ENCODE measurements around the gene TBC1D2.
"Not testable (repeated sequence)": the region's sequence is repeated elsewhere in the genome, so short reads cannot be mapped to it uniquely, and the experiment has no call there.

TBC1D2 gene

GRCh38 chr9:98271479-98271878 lies 16.0 kb upstream of the TBC1D2 start:
- DNase-seq (ENCODE audit: low read depth, low spot score) = no peak

DNA sequence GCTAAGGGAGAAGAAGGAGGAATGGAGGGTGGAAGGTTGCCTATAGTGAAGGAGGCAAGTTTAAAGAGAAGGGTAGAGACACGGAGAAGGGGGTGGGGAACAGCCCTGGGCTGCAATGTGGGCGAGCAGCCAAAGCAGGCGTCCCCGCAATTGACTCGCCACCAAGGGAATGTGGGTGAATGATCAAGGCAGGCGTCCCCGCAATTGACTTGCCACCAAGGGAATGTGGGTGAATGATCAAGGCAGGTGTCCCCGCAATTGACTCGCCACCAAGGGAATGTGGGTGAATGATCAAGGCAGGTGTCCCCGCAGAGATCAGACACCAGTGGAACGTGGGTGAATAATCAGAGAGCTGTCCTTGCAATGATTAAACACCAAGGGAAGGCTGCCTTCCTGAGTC lies 14.8 kb upstream of the TBC1D2 start:
- DNase-seq (ENCODE audit: low read depth, low spot score) = not testable (repeated sequence)

DNA sequence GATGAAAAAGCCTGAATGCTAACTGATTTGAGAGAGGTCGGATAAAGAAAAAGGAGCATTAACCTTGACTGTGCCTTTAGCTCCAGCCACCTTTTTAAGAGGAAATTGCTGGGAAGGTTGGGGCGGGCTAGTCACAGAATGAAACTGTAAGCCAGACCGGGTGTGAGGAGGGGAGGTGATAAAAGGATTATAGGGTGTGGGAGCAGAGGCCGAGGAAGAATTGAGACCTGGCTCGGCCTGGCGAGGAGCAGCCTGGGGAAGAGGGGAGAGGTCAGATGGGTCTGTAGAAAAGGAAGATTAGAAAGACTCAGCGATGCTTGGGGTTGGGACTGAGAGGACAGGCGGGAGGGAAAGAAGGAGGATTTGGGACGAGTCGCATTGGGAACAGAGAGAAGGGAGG lies 14.2 kb upstream of the TBC1D2 start:
- DNase-seq (ENCODE audit: low read depth, low spot score) = not testable (repeated sequence)

DNA sequence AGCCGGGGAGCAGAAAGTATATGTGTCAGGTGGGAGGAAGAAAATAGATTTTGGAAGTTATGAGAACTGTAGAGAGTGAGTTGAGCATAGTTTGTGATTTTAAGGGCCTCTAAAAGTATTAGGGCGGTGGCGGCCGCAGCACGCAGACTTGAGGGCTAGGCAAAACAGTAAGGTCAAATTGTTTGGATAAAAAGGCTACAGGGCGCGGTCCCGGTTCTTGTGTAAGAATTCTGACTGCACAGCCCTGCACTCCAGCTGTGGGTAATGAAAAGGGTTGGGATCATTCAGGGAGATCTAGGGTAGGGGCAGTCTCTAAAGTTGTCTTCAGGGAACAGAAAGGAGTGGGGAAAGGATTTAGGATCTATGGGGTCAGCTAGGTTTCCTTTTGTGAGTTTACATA lies 12.1 kb upstream of the TBC1D2 start:
- DNase-seq (ENCODE audit: low read depth, low spot score) = not testable (repeated sequence)

DNA sequence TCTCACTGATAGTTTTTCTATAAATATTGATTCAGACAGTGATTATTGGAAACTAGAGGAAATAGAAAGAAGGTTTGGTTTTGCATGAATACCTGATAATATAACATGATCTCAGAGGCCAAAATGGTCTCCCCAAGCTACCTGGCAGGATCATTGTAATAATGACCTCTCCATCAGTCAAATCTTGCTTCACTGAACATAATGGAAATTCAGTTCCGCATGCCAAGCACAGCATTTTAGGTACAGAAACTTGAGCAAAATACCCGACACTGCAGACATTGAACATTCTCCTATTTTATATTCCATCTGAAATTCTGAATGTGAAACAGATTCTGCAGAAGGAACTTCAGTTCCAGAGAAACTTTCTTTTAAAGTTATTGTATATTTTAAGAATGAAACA lies 9.1 kb upstream of the TBC1D2 start:
- DNase-seq (ENCODE audit: low read depth, low spot score) = no peak

GRCh38 chr9:98263482-98264357 lies 8.3 kb upstream of the TBC1D2 start:
- DNase-seq (ENCODE audit: low read depth, low spot score) = peak; percentile 64

- no peak for DNase-seq (ENCODE audit: low read depth, low spot score)
Measured at GRCh38 chr9:98263080-98263479, 7.6 kb upstream of the TBC1D2 start.

DNA sequence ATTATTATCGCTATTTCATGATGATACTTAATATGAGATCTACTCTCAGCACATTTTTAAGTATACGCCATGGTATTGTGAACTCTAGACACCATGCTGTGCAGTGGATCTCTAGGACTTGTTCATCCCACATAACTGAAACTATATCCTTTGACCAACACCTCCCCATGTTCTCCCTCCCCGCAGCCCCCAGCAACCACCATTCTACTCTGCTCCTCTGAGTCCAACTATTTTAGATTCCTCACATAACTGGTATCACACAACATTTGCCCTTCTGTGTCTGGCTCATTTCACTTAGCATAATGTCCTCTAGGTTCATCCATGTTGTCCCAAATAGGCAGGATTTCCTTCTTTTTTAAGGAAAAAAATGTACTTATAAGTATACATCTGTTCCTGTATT lies 6.6 kb upstream of the TBC1D2 start:
- DNase-seq (ENCODE audit: low read depth, low spot score) = no peak

DNA sequence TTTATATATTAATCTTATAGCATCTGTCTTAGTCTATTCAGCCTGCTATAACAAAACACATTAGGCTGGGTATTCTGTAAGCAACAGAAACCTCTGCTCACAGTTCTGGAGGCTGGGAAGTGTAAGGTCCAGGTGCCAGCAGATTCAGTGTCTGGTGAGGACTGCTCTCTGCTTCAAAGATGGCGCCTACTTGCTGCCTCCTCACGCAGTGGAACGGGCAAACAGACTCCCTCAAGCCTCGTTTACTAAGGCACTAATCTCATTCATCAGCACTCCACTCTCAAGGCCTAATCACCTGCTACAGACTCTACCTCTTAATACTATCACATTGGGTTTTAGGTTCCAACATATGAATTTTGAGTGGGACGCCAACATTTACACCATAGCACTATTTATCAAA lies 5.2 kb upstream of the TBC1D2 start:
- DNase-seq (ENCODE audit: low read depth, low spot score) = no peak

DNA sequence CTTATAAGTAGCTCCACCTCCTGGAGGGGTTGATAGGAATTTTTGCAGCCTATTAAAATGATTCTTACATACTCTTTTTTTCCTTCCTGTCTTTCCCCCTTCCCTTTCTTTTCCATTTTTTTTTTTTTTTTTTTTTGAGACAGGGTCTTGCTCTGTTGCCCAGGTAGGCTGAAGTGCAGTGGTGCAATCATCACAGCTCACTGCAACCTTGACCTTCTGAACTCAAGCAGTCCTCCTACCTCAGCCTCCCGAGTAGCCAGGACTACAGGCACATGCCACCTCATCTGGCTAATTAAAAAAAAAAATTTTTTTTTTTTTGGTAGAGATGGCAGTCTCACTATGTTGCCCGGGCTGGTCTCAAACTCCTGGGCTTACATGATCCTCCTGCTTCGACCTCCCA lies 4.3 kb upstream of the TBC1D2 start:
- DNase-seq (ENCODE audit: low read depth, low spot score) = no peak

GRCh38 chr9:98256756-98257155 lies 1.3 kb upstream of the TBC1D2 start:
- no peak for DNase-seq (ENCODE audit: low read depth, low spot score)

DNA sequence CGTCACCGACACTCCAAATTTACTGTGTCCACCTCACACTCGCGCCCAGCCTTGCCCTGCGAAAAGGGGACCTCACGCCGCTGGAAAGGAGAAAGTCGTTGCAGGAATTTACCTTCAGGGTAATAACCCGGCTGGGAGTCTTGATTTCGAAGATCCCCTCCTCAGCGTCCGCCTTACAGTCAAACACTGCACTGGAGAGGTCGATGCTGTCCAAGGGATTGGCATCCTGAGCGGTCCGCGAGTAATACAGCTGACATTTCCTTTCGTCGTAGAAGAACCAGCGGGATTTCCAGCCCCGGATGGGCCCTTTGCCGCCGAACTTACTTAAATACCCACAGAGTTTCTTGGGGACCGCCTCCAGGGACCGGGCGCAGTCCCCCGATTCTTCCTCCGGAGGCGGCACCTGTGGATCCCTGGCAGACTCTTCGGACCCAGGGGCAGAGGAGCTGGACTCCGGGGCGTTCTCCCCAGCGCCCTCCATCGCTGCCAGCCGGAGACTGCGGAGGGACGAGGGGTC lies 330 bp downstream of the TBC1D2 start:
- DNase-seq (ENCODE audit: low read depth, low spot score) = no peak

- DNase-seq (ENCODE audit: low read depth, low spot score) = no peak
Measured at GRCh38 chr9:98254228-98255060, 1.0 kb downstream of the TBC1D2 start.

DNA sequence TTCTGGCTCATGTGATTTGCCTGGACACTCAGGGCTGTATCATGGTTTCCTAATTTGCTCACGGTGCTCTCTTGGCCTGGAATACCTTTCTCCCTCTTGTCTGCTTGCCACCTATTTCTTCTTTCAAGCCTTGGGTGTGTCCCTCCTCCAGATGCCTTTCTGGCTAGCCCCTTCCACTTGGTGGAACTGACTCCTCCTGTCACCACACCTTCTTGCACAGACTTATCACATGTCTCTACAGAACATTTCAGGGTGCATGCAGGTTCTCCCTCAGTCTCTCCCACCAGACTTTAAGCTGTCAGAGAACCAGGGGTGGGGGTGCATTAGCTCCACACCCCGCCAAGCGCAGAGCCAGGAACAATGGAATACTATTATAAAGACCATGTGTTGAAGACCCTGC lies 1.9 kb downstream of the TBC1D2 start:
- DNase-seq (ENCODE audit: low read depth, low spot score) = no peak

- DNase-seq (ENCODE audit: low read depth, low spot score) = no peak
Measured at GRCh38 chr9:98251551-98251950, 3.9 kb downstream of the TBC1D2 start.

- DNase-seq (ENCODE audit: low read depth, low spot score) = no peak
Measured at GRCh38 chr9:98249771-98250170, 5.7 kb downstream of the TBC1D2 start.

DNA sequence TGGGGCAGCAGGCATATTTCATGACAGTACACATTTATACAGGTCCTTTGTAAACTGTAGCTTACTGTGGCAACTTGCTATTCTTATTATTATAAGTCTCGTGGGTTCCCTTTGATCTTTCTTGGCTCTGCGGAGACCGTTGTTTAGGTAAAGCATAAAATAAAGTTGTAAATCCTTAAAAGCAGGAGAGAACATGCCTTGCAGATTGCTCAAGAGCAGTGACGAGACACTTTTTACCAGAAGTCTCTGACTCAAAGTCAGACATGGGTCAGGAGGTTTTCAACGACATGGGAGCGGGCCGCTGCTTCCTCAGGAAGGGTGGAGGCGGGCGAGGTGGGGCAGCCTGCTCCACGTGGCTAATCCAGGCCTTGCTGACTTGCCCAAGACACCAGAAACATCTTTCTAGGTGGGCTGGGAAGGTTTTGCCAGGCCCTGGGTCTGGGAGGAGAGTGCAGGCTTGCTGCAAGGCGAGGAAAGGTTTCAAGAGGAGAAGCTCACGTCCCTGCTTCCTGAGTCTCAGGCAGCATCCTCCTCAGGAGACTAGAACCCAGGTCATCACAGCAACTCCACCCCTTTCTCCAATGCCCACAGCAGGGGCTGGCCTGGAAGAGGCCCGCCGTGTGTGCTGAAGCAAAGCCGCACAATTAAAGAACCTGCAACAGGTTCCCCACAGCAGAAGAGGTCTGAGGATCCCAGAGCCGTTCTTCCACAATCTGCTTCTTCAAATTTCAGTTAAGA lies 6.5 kb downstream of the TBC1D2 start:
- no peak for DNase-seq (ENCODE audit: low read depth, low spot score)

GRCh38 chr9:98247831-98248657 lies 7.4 kb downstream of the TBC1D2 start:
- no peak for DNase-seq (ENCODE audit: low read depth, low spot score)

DNA sequence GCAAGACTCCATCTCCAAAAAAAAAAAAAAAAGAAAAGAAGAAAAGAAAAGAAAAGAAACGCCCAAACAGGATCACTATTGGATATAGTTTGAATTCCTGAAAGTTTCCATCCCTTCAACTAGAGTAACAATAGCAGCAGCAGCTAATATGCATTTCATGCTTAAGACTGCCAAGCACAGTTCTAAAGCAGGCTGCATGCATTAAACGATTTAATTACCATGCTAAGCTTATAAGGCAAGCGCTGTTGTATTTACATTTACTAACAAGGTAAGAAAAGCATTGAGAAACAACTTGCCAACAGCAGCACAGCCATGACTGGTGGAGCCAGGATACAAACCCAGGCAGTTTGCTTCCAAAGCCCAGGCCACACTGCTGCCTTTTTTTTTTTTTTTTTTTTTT lies 13.0 kb downstream of the TBC1D2 start:
- no peak for DNase-seq (ENCODE audit: low read depth, low spot score)

DNA sequence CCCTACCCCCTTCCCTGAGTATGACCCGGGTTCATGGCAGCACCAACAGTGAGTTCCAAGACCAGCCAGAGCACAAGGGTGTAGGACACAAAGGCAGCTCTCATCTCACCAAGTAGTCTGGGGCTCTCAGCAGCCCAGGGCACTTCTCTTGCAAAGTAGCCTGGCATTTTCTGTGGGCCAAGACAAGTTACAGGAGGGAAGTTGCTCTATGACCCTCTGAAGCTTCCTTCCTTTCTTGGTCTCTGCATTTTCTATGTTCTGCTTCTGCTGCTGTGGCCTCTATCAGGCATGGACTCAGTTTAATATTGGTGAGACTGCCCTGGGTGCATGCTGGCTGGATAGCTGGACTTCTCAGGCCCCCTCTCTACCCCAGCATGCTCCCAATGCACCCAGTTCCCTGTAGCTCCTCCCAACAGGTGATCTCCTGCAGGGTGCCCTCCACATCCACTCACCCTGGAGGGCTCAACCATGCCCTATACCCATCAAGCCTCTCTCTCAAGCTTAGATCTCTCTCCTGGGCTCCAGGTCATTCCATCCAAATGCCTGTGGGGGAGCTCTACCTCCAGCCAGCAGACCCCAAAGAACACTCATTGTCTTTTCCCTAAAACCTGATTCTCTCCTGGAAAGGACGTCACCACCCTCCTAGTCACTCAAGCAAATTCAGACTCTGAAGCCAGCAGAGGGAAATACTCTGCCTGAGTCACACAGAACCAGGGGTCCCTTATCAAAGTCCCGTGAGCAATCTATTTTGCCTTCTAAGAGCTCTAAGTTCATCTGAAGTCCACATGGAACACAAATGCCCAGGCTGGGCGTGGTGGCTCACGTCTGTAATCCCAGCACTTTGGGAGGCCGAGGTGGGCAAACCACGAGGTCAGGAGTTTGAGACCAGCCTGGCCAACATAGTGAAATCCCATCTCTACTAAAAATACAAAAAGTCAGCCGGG lies 13.8 kb downstream of the TBC1D2 start:
- no peak for DNase-seq (ENCODE audit: low read depth, low spot score)
